DMS114 treated with DMSO at 0.1 percent for 48 hours (cell line): ENCODE results near the gene TEX48.

Experiments used
- DNase-seq: peaks from one replicate; lab custom pipeline; 2025; ENCODE audit not compliant: unreplicated experiment; lab: John Stamatoyannopoulos, UW

TEX48 gene

GRCh38 chr9:114694146-114694545, 12.2 kb upstream of the TEX48 start:
- no peak for DNase-seq

DNA sequence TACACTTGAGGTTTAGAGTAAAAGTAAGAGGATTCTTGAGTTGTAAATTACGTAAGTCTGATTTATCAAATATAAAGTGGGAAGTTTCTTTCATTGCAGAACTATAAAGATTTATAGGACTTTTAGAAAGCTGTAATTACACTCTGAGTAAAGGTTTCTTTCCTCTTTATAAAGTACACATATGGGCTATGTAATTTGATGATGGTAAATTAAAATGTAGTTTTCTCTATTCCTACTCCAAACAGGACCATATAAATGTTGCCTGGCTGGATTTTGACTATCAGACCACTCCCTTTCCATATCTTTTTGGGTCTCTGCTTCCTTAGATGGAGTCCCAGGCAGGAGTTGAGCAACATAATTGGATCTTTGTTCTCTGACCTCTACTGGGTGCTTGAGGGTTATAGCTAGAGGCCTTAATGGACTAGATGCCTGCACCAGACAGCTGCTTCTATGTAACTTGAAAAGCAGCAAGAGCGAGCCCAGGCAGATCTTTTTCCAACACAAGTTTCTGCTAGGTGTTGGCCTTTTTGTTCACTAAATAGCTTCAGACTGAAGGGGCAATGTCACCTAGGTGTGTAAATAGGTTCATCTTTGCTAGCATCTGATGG, 11.4 kb upstream of the TEX48 start:
- DNase-seq: no peak

GRCh38 chr9:114691956-114692295, 9.9 kb upstream of the TEX48 start:
- no peak for DNase-seq

DNA sequence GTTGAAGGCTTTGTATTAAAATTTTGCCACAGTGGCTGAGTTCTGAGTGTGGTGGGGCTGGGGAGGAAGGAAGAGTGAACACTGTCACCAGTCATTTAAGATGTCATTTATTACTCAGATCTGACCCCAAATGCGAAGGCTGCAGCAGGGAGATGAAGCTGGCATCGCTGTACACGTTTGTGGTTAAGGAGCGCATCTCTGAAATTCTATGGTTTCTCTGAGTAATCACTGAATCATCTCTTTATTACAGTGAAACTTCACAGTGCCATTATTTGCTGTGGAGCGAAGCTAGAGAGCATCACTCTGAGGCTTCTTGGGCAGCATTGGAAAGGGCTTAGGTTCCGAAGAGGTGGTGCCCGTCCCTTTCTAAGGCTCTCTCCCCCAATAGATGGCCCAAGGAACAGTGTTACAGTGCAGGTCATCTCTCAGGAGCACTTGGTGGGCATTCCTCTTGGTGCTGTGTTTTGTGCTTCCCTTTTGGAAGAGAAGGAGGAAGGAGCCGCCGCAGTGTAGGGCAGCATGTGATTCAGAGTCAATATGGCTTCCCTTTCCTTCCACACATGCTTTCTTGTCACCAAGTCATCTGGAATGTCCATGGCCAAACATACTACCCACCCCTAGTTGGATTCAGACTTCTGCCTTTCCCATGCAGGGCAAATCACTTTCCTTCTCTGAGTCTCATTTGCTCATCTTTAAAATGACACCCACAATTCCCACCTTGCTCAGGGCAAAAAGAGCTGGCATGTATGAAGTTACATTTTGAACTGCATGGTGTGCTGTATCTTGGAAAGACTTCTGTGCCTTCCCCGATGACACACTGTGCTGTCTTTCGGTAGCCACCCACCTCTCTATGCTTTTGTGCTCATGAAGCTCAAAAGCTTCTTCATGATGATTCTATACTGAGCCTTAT, 9.3 kb upstream of the TEX48 start:
- no peak for DNase-seq

DNA sequence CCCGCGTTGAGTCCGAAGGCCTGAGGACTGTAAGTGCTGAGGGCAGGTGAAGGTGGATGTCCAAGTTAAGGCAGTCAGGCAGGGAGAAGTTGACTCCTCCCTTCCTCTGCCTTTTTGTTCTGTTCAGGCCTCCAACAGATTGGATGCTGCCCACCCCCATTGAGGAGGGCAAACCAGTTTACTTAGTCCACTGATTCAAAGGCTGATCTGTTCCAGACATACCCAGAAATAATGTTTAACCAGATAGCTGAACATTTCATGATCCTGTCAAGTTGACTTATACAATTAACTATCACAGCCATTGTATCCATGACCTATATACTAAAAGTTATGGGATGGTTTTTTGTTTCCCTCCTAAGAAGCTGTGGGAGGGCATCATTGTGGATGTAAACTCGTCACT, 8.3 kb upstream of the TEX48 start:
- DNase-seq: no peak

DNA sequence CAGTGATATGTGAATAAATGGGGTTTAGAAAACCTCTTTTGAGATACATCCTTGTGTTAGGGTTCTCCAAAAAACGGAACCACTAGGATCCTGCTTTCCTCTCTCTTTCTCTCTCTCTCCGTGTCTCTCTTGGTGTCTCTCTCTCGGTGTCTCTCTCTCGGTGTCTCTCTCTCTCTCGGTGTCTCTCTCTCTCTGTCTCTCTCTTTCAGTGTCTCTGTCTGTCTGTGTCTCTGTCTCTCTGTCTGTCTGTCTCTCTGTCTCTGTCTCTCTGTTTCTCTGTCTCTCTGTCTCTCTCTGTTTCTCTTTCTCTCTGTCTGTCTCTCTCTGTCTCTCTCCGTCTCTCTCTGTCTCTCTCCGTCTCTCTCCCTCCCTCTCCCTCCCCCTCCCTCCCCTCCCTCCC, 7.8 kb upstream of the TEX48 start:
- no peak for DNase-seq

- DNase-seq: no peak
These were observed 7.1 kb upstream of the TEX48 start for GRCh38 chr9:114688909-114689610.

DNA sequence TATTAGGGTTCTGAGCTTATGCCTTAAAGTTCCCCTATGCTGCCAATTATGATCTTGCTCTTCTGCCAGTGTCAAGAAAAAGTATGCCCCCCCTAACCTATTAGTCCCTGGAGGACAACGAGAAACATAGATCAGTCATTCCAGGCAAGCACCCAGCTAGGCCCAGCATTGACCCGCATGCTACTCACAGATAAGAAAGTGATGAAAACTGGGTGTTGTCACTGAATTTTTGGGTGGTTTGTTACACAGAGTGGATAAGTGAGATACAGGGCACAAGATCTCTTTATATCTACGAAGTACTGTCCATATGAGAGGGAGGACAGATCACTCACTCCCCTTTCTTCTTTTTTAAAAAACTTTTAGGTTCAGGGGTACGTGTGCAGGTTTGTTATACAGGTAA, 6.4 kb upstream of the TEX48 start:
- DNase-seq: no peak

- no peak for DNase-seq
These were observed 5.0 kb upstream of the TEX48 start for GRCh38 chr9:114687034-114687433.

GRCh38 chr9:114685951-114686350, 4.0 kb upstream of the TEX48 start:
- DNase-seq: no peak

DNA sequence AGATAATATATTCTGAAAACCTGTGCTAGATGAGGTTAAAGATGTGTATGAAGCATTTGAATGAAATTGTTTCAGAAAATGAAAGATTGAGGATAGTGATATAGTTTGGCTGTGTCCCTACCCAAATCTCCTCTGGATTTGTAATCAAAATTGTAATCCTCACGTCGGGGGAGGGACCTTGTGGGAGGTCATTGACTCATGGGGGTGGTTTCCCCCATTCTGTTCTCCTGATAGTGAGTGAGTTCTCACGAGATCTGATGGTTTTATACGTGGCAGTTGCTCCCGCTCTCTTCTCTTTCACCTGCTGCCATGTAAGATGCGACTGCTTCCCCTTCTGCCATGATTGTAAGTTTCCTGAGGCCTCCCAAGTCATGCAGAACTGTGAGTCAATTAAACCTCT, 2.0 kb upstream of the TEX48 start:
- DNase-seq: no peak

DNA sequence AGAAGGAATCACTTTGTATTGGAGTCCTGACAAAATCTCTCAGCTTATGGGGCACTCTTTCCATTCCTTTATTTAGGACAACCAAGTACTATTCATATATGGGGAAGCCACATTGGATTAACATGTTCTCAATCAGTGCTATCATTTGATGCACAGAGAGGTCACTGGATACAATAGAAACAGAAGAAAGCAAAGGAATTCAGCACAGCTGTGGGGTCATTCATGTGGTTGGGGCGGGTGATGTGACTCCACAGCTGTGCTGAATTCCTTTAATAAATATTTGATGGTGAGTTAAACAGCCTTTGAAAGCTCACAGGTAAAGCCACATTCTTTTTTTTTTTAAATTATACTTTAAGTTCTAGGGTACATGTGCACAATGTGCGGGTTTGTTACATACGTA, 854 bp upstream of the TEX48 start:
- DNase-seq: no peak

- no peak for DNase-seq
These were observed 1.6 kb downstream of the TEX48 start for GRCh38 chr9:114680259-114681001.

GRCh38 chr9:114678795-114679194, 3.2 kb downstream of the TEX48 start:
- DNase-seq: no peak

DNA sequence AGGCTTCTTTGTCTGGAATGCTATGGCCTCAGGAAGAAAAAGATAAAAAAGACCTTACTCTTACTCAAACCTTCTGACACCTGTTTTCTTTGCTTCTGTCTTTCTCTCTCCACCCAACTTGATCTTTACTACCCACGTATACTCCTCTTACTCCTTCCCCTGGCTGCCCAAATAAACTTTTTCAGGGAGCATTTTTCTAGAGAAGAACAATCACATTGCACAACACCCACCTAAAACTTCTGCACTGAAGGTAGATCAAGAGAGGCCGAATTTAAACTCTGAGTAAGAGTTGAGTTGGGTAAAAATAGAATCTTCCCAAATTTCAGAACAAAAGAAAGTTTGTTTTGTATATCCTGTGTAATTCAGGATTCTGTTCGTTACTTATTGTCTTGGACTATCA, 3.9 kb downstream of the TEX48 start:
- no peak for DNase-seq

- no peak for DNase-seq
These were observed 4.6 kb downstream of the TEX48 start for GRCh38 chr9:114677418-114677817.

GRCh38 chr9:114676901-114677300, 5.1 kb downstream of the TEX48 start:
- DNase-seq: no peak

DNA sequence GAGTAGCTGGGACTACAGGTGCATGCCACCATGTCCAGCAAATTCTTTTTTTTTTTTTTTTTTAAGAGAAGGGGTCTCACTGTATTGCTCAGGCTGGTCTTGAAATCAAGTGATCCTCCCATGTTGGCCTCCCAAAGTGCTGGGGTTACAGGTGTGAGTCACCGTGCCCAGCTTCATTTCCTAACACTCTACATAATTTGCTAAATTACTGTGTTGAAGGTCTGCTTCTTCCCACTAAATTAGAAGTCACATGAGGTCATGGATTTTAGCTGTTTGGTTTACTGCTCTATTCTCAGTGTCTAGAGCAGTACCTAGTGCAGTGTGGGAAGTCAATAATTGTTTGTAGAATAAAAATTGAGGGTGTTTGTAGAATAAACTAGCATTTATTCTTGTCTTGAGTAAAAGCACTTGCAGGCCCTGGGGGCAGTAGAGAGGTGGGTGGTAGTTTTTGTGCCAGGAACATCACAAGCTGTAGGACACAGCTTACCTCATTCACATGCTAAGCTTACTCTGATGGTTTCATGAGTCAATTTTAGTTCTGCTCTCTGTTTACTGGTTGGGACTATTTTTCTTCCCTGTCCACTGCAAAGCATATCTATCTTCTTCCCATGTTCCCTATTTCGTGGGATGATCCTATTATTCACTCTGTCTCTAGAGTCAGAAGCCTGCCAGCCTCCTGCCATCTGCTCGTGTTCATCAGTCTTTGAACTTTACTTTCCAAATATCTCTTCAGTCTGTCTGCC, 7.0 kb downstream of the TEX48 start:
- DNase-seq: no peak

- no peak for DNase-seq
These were observed 7.8 kb downstream of the TEX48 start for GRCh38 chr9:114674076-114674797.

GRCh38 chr9:114671605-114672004, 10.4 kb downstream of the TEX48 start:
- no peak for DNase-seq
